Measurements from ENCODE around the gene KIF6. TPM values are rescaled to one million over a fixed set of nuclear protein-coding genes. Genes with fewer than 3 reads are reported as not detected.

Gene KIF6
- total RNA-seq, 4 donors from 2014 or later, result 0.47 to 2.3 (median 0.97) TPM

- 5 to 35% methylated on average over 1 of the region's 1 CpG for WGBS, 2 donors (ENCODE audit: low coverage in 1 of 2)
- Histone ChIP-seq H3K36me3 (no peaks in the 10 kb centered on the region), H3K27ac (peak overlapping the region; percentile 62 to 80 (median 69)), H3K4me3 (no peak overlapping the region), H3K27me3 (no peaks in the 10 kb centered on the region), H3K4me1 (peaks cover 22 to 65% (median 26%) of the 10 kb centered on the region in 3 donors), H3K9me3 (no peaks in the 10 kb centered on the region)
- no peak for TF ChIP-seq EP300 (IDR thresholded peaks at IDR 0.05)
- no peak for TF ChIP-seq POLR2A (IDR thresholded peaks at IDR 0.05)
- TF ChIP-seq POLR2AphosphoS5 (IDR thresholded peaks at IDR 0.05), result no peak
- ATAC-seq, result no peak
Observed at GRCh38 chr6:39520916-39521315, 204.3 kb downstream of the KIF6 start.

GRCh38 chr6:39520411-39520810 is 204.8 kb downstream of the KIF6 start:
- no peaks in the 10 kb centered on the region for H3K27me3 ChIP-seq
- no peak for ATAC-seq
- TF ChIP-seq CTCF (IDR thresholded peaks at IDR 0.05), result no peak
- TF ChIP-seq EP300 (IDR thresholded peaks at IDR 0.05), result no peak
- TF ChIP-seq POLR2A (IDR thresholded peaks at IDR 0.05), result no peak
- no peak for TF ChIP-seq POLR2AphosphoS5 (IDR thresholded peaks at IDR 0.05)
- peaks cover 22 to 65% (median 26%) of the 10 kb centered on the region in 3 donors for H3K4me1 ChIP-seq
- H3K9me3 ChIP-seq, result no peaks in the 10 kb centered on the region
- 19 to 45% methylated on average over 4 to 5 of the region's 5 CpGs for WGBS, 2 donors (ENCODE audit: low coverage in 1 of 2)
- no peak overlapping the region for H3K4me3 ChIP-seq
- no peaks in the 10 kb centered on the region for H3K36me3 ChIP-seq
- H3K27ac ChIP-seq, result peak overlapping the region; percentile 62 to 80 (median 69)

DNA sequence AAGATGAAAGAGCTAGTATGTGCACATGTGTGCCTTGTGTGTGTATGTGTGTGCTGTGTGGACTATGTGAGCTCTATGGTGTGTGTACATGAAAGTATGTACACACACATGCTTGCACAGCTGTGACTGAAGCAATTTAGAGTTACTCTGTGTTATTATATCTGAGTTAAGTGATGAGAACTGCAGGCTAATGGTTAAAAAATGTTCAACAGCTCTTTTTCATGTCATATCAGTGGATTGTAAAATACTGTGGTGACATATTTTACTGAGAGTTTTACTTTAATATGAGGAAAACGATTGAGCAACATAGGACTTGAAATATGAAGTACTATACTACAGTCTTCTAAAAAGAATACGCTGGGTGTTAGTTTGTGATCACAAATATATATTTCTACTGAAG is 207.0 kb downstream of the KIF6 start:
- no peaks in the 10 kb centered on the region for H3K27me3 ChIP-seq
- no peaks in the 10 kb centered on the region for H3K36me3 ChIP-seq
- H3K27ac ChIP-seq, result peak overlapping the region in 2 of 4 donors; percentile 5 to 26
- TF ChIP-seq POLR2AphosphoS5 (IDR thresholded peaks at IDR 0.05), result no peak
- no peaks in the 10 kb centered on the region for H3K9me3 ChIP-seq
- no peak for ATAC-seq
- no peak overlapping the region for H3K4me3 ChIP-seq
- 61 to 65% methylated on average over 2 of the region's 2 CpGs for WGBS, 2 donors (ENCODE audit: low coverage in 1 of 2)
- peaks cover 22 to 53% (median 26%) of the 10 kb centered on the region in 3 donors for H3K4me1 ChIP-seq

GRCh38 chr6:39517756-39518155 is 207.5 kb downstream of the KIF6 start:
- no peaks in the 10 kb centered on the region for H3K9me3 ChIP-seq
- H3K4me3 ChIP-seq, result no peak overlapping the region
- TF ChIP-seq CTCF (IDR thresholded peaks at IDR 0.05) (no peak), POLR2A (IDR thresholded peaks at IDR 0.05) (no peak), EP300 (IDR thresholded peaks at IDR 0.05) (no peak), POLR2AphosphoS5 (IDR thresholded peaks at IDR 0.05) (no peak)
- no peaks in the 10 kb centered on the region for H3K36me3 ChIP-seq
- peak overlapping the region in 2 of 4 donors; percentile 5 to 26 for H3K27ac ChIP-seq
- H3K4me1 ChIP-seq, result peaks cover 22 to 48% (median 26%) of the 10 kb centered on the region in 3 donors
- no peak for ATAC-seq
- H3K27me3 ChIP-seq, result no peaks in the 10 kb centered on the region
- 11% methylated on average over 1 of the region's 1 CpG for WGBS, 2 donors (ENCODE audit: low coverage in 1 of 2)

- Histone ChIP-seq H3K4me3 (no peak overlapping the region), H3K27me3 (no peaks in the 10 kb centered on the region), H3K9me3 (no peaks in the 10 kb centered on the region), H3K27ac (no peak overlapping the region), H3K4me1 (peaks cover 20 to 37% (median 23%) of the 10 kb centered on the region in 3 donors), H3K36me3 (no peaks in the 10 kb centered on the region)
- no peak for ATAC-seq
- no peak for TF ChIP-seq POLR2A (IDR thresholded peaks at IDR 0.05)
- TF ChIP-seq EP300 (IDR thresholded peaks at IDR 0.05), result no peak
- no peak for TF ChIP-seq POLR2AphosphoS5 (IDR thresholded peaks at IDR 0.05)
- no peak for TF ChIP-seq CTCF (IDR thresholded peaks at IDR 0.05)
Observed at GRCh38 chr6:39516471-39516870, 208.7 kb downstream of the KIF6 start.

DNA sequence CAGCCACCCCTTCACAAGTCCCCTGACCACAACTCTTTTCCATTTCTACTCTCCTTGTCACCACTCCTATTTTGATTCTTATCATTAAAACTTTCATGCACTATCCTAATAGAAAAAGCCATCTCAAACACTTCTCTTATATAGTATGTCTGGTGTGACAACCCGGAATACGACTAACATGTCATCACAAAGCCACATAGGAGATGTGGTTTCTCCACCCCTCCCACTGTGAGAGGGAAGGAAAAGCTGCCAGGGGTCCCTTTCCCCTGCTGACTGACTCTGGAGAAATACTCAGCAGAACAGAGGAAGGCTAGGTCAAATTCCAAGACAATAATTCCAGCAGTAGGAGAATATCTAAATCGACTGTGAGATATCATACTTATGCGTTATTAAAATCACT is 209.7 kb downstream of the KIF6 start:
- Histone ChIP-seq H3K4me3 (no peak overlapping the region), H3K36me3 (no peaks in the 10 kb centered on the region), H3K9me3 (no peaks in the 10 kb centered on the region), H3K27me3 (no peaks in the 10 kb centered on the region), H3K27ac (no peak overlapping the region), H3K4me1 (peaks cover 13 to 27% (median 15%) of the 10 kb centered on the region in 3 donors)
- 96% methylated on average over 3 of the region's 4 CpGs; no CpG with 5 or more reads in 1 of the 2 donors for WGBS, 2 donors (ENCODE audit: low coverage in 1 of 2)
- TF ChIP-seq POLR2AphosphoS5 (IDR thresholded peaks at IDR 0.05) (no peak), POLR2A (IDR thresholded peaks at IDR 0.05) (no peak), EP300 (IDR thresholded peaks at IDR 0.05) (no peak), CTCF (IDR thresholded peaks at IDR 0.05) (no peak)
- ATAC-seq, result no peak

Data from gastroesophageal sphincter (tissue), 4 donors.